NCI-H1048 (cell line): ENCODE measurements around the gene C20orf96.
"Not testable (repeated sequence)": the region's sequence is repeated elsewhere in the genome, so short reads cannot be mapped to it uniquely, and the experiment has no call there.

ENCODE experiments used
- DNase-seq: peaks from one replicate; lab custom pipeline; 2025; lab: John Stamatoyannopoulos, UW

Gene C20orf96, protein sequence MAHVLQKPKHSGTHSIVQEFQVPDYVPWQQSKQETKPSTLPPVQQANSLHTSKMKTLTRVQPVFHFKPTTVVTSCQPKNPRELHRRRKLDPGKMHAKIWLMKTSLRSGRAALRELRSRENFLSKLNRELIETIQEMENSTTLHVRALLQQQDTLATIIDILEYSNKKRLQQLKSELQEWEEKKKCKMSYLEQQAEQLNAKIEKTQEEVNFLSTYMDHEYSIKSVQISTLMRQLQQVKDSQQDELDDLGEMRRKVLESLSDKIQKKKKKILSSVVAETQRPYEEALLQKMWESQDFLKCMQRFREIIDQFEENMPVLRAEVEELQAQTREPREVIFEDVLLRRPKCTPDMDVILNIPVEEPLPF

DNA sequence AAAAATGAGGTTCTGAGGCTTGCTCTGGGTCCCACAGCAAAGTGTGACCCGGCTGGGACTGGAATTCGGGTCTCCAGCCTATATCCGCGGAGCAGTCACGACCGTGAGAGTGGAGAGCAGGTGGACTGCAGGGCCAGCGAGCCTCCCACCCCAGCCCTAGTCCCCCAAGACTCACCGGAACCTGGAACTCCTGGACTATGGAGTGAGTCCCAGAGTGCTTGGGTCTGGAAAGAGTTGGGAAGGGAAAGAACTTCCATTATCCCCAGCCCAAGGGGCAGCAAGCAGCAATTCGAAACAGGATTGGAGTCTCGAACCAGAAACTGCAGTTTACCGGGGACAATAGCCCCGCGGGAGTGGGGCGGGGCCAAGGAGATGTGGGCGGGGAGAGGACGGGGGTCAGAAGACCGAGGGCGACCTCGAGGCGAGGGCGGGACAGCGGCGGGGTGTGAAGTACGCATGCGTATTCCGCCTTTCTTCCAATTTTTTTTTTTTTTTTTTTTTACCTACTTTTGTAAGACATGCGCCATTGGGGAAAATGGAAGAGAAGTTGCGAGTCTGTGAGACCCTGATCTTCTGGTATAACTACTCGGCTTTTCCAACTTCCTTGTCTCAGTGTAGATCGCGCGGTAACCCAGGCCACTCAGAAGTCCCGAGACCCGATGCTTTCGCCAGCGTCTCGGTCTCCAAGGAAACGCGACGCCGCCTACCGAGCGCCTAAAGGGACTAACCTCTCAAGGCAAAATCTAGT lies at the start of gene C20orf96:
C20orf96 (minus strand) TSS at position 667 of the 748 bp plus-strand sequence; CDS start at position 527, 140 bp downstream.
- peak; percentile 37 for DNase-seq

DNA sequence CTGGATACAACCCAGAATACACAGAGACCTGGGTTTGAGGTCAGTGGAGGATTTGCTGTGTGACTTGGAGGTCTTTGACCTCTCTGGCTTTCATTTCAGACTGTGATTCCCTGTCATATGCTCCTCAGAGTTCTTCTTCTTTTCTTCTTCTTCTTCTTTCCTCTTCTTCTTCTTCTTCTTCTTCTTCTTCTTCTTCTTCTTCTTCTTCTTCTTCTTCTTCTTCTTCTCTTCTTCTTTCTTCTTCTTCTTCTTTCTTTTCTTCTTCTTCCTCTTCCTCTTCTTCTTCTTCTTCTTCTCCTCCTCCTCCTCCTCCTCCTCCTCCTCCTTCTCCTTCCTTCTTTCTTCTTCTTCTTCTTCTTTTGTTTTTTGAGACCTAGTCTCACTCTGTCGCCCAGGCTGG lies 45.5 kb upstream of the C20orf96 start:
- DNase-seq, result not testable (repeated sequence)

DNA sequence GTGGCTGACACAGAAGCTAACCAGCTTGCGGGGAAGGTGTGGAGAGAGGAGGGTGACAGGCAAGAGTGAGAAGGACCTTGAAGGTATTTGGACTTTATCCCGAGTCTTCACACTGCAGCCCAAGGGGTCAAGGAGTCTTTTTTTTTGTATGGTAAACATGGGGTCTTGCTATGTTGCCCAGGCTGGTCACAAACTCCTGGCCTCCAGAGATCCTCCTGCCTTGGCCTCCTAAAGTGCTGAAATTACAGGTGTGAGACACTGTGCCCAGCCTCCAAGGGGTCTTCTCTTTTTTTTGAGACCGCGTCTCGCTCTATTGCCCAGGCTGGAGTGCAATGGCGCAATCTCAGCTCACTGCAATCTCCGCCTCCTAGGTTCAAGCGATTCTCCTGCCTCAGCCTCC lies 44.0 kb upstream of the C20orf96 start:
- DNase-seq, result no peak

DNA sequence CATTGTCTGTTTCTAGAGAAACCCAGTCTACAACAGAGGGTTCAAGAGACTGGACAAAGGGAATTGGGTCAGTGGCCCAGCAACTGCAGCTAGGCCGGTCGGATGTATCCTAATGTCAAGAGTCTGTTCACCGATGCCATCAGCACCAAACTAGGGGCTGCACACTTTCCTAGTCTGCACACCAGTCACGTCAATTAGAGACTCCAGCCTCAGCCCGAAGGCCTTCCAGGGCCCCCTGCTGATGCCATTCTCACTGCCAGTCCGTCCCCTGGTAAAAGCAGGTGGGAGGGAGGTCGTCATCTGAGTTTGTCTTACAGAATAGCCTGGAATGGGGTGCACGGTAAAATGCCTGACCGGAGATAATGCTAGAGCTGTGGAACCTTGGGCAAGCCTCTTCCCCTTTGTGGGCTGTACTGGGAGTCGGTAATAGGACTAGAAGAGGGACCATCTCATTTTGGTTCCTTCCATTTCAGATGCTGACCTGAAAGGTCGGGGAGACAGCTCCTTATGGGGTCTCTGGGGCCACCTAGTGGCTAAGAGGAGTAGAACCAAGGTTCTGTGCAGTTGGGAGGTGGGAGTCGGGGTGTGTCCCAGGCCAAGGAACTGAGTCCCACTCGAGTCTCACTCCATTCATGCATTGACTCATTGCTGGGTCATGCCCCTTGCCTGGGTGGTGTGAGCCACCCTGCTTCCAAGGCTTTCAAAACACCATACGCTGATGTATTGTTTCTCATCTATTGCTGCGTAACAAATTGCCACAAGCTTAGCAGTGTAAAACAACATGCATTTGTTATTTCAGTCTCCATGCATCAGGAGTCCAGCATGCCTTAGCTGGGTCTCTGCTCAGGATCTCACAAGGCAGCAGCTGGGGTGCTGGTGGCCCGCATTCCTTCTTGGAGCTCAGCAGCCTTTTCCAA lies 39.9 kb upstream of the C20orf96 start:
- DNase-seq, result no peak

DNA sequence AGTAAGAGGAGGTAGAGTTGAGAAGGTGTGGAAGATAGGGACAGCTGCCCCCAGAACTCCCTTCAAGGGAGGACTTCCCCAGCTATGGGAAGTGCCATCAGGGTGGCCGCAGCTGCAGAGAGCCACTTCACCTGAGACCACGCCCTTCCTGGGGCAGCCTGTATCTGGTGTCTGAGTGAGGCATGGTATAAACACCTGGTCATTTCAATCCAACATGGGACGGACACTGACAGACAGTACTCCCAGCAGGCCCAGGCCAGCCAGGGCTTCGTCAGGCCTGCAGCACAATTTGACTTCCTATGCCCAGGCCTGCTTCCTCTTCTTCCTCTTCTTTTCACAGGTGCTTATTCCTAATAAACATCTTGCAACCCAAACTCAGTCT lies 39.3 kb upstream of the C20orf96 start:
- DNase-seq, result no peak

DNA sequence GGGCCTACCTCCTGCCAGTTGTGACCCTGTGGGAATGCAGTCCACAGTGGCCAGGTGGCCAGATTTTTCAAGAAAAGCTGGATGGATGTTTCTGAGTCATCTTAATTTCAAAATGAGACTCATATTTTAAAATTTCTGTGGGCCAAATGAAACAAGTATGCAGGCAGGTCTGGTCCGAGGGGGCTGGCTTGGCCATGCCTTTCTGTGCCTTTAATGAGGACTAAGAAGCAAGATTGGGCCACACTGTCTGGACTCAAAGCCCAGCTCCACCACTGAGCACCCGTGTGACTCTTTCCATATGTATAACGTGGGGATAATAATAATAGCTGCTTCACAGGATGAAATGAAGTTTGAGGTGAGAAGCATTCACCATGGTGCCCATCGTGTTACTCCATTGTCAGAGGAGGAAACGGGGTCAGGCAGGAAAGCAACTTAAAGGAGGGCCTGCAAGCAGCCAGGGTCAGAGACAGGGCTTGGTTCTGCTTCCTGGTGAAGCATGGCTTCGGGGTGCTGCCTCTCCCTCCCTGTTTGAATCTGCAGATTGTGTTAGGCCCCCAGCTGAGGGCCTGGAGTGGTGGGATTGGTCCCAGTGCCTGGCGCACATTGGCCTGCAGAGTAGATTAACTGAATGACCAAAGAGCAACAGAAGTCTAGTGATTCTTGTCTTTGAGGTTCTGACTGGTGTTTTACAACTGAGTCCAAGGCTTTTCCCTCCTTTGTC lies 38.6 kb upstream of the C20orf96 start:
- no peak for DNase-seq

DNA sequence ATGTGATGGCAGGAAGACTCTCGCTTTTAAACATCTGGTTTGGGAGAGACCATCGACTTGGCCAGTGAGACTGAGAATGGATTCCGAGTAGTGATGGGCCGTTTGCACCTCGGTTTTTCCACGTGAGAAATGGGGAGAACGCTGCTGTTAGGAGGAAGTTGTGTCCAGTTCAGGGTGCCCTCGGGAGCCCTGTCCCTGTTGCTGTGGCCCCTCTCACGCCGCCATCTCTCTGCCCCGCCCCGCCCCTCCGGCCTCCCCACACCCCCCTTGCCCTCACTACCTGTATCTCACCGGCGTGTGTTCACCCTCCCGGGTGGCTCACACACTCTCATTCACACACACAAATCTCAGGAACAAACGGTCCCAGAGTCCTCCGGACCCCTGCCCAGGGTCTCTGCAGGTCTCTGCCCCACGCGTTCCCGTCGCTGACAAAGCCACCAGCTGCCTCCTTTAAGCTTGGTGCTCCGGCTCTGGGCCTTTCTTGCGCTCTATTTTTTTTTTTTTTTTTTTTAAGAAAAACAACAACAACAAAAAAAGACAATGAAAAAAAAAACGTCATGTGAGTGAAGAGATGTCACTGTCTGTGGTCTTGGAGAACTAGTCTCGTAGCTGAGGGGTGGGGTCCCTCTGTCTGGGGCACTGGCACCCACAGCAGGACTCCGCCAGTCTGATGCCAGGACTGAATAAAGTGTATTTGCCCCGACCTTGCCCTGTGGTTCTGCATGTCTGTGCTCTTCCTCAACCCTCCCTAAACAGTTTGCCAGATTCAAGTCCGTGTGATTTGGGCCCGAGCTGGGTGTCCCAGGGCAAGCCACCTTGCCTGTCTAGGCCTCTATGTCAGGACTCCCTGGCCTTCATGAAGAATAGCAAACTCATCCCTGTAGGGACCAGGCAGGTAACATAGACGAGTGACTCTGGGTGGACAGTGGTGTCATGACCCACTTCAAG lies 37.8 kb upstream of the C20orf96 start:
- no peak for DNase-seq

DNA sequence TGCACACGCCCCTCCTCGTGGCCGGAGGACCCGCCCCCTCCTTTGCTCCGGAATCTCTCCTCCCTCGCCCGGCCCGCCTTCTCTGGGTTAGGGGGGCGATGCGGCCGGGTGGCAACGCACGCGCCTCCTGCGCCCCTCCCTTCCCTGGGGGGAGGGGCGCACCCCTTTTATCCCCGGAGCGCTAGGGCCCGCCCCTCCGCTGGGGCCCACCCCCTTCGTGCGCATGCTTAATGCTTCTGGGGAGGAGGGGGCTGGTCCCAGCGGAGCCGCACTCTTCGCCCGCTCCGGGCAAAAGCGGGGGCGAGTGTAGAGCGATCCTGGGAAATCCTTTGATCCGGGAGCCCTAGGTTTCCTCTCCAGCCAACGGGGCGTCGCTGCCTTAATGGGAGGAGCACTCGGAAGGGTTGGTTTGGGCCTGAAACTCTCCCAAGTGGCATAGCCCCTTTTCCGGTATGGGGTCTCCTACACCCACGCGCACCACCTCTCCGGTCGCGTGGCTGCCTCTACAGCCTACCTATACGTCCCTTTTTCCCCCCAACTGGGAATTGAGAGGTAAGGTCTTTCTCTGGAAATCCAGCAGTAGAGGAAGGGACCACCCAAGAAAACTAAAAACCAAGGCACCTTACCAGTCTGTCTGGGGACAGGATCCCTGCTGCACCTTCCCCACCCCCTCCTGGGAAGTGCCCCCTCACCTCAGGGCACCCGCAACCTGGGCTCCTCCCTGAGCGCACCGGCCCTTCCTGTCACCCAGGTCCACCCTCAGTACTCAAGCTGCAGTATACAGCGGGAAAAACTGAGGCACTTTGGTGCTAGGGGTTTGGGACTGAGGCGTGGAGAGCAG lies 36.9 kb upstream of the C20orf96 start:
- DNase-seq, result peak; percentile 70

DNA sequence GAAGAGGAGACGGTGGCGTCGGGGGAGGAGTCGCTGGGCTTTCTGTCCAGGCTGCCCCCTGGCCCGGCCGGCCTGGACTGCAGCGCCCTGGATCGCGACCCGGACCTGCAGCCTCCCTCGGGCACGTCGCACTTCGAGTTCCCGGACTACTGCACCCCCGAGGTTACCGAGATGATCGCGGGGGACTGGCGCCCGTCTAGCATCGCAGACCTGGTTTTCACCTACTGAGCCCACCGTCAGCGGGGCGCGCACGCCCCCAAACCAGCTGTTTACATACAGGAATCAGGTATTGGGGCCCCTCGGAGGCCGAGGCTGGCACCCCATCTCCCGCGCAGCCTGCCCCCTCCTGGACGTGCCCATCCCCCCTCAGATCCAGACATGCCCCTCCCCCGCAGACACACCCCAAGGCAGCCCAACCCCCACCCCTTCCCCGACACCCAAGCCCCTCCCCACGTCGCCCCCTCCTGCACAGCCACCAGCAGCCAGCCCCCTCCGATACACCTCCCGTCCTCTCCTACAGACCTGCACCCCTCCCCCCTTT lies 36.2 kb upstream of the C20orf96 start:
- no peak for DNase-seq

DNA sequence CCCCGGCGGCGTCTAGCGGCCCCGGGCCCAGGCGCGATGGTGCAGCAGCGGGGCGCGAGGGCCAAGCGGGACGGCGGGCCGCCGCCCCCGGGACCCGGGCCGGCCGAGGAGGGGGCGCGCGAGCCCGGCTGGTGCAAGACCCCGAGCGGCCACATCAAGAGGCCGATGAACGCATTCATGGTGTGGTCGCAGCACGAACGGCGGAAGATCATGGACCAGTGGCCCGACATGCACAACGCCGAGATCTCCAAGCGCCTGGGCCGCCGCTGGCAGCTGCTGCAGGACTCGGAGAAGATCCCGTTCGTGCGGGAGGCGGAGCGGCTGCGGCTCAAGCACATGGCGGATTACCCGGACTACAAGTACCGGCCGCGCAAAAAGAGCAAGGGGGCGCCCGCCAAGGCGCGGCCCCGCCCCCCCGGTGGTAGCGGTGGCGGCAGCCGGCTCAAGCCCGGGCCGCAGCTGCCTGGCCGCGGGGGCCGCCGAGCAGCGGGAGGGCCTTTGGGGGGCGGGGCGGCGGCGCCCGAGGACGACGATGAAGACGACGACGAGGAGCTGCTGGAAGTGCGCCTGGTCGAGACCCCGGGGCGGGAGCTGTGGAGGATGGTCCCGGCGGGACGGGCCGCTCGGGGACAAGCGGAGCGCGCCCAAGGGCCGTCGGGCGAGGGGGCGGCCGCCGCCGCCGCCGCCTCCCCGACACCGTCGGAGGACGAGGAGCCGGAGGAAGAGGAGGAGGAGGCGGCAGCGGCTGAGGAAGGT lies 35.5 kb upstream of the C20orf96 start:
- no peak for DNase-seq

DNA sequence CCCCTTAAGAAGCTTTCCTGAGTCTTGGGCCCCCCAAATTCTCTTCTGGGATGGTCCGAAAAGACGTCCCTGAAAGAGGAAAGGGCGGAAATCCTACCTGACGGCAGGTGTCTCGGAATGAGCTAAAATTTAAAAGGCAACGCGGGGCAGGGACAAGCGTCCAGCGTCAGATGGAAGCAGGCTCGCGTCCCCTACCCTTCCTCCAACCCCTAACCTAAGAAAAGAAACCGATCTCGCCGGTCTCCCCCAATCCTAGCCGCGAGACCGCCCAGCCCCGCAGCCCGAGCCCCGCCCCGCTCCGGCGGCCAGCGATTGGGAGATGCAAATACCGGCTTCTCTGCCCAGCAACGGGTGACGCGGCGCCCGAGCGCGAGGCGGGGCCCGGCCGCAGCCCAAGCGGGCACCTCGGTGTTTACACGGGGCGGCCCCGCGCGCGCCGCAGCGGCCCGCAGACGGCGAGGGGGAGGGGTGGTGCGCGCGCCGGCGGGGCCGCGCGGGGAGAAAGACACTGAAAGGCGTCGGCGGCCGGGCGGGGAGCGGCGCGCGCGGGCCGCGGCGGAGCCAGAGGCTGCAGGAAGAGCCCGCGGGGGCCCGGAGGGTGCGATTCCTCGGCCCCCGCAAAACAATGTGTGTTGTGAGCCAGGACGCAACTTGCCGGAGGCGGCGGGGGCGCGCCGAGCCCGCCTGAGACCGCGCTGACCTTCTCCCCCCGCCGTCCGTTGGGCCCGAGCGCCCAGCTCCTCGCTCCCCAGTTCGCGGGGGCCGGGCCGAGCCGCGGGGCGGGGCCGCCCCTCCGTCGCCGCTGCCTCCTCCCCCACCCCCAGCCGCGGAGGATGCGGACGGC lies 34.7 kb upstream of the C20orf96 start, which contains the start of gene SOX12:
SOX12 (plus strand) TSS at position 508 of the 844 bp plus-strand sequence. CDS start 373 bp downstream, outside the sequence.
- DNase-seq, result peak; percentile 73

DNA sequence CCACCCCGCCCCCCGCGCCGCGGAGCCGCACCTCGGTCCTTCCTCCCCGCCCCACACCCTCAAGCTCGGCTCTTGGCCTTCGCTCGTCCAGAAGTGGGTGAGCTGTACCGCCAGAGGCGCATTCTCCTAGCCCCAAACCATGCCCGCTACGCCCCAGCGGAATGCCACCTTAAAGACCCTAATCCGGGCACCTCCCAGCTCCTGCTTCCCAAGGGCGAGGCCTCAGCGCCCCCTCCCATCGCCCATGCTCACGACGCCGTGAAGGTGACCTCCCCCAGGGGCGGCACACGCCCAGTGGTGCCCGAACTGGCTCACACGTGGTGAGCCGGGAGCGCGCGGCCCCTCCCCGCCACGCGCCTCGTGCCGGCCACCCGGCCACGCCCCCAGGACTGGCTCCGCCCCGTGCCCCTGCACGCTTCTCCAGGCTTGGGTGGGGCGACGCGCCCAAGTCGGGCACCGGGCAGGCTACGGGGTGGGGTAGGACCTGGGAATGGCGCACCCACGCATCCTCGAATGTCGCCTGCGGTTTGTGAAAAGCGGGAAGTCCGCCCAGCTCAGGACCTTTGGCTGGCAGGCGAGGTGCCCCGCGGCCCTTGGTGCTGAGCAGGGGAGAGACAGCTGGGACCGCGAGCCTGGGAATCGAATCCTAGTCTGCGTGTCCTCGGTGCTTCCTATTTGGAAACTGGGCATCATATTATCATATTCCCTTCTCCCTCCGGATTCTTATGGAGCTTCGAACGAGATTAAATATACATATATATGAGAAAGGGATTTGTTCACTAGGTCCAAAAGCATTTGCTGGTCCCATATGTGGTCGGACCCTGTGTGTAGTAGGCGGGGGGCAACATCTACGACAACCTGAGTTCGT lies 33.9 kb upstream of the C20orf96 start:
- DNase-seq, result peak; percentile 68

DNA sequence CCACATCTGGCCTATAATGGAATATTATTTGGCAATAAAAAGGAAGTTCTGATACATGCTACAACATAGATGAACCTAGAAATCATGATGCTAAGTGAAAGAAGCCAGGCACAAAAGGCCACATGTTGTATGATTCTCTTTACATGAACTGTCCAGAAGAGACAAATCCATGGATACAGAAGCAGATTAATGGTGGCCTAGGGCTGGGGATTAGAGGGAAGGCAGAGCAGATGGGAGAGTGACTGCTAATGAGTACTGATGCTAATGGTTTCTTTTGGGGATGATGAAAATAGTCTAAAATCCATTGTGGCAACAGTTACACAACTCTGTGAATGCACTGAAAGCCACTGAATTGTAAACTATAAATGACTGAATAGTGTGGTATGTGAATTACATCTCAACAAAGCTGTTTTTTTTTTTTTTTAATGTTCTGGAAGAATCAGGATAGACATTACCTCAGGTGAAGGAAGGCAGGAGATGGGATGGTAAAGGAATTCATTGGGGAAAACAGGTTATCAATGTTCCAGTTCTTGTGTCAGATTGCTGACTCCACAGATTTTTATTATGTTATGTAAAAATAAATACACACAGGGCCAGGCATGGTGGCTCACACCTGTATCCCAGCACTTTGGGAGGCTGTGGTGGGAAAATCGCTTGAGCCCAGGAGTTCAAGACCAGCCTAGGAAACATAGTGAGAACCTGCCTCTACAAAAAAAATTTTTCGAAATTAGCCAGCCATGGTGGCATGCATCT lies 25.9 kb upstream of the C20orf96 start:
- no peak for DNase-seq

DNA sequence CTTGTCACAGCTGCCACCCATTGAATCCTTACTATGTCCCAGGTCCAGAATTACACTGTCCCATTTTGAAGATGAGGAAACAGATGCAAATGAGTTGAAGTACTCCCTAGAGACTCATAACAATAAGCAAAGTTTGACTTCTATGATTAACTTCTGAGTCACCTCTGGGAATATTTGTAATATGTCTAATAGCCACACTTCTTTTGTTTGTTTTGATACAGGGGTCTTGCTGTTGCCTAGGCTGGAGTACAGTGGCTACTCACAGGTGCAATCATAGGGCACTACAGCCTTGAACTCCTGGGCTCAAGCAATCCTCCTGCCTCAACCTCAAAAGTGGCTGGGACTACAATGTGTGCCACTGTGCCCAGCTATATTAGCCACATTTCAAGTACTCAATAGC lies 23.4 kb upstream of the C20orf96 start:
- DNase-seq, result no peak

DNA sequence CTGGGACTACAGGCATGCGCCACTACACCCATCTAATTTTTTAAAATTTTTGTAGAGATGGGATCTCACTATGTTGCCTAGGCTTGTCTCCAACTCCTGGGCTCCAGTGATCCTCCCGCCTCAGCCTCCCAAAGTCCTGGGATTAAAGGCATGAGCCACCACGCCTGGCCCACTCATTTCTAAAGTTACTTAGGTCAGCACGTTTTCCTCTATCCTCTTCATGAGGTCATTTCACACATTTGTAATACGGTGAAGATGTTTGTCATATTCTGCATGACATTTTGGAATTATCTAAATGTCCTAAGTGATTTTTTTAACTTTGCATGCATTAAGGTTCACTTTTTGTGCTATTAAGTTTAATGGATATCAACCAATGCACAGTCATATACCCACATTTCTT lies 22.9 kb upstream of the C20orf96 start:
- no peak for DNase-seq

DNA sequence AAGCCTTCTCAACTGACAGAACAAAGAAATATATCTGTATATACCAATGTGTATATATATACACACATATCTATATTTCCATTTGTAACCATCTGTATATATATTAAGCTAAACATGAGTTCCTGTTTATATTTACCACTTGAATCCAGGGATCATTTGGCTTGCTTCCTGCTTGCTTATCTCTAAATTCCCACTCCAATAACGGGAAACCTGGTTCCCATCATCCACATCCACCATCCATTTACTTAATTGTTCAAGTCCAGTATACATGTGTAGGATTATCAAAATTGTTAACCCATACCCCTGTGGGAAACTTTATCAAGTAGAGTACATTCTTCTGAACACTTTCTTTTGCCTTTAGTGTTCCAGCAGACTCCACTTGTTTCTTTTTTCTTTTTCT lies 22.3 kb upstream of the C20orf96 start:
- no peak for DNase-seq
